ENCODE measurements around the gene RAB31. TPM values are rescaled to one million over a fixed set of nuclear protein-coding genes. Genes with fewer than 3 reads are reported as not detected.

The RAB31 gene
- total and polyA plus RNA-seq, 2 of the 13 experiments (the other 11 are each of a cell fraction or from before 2014, with no cell fraction given): 1.1 to 1.7 TPM

DNA sequence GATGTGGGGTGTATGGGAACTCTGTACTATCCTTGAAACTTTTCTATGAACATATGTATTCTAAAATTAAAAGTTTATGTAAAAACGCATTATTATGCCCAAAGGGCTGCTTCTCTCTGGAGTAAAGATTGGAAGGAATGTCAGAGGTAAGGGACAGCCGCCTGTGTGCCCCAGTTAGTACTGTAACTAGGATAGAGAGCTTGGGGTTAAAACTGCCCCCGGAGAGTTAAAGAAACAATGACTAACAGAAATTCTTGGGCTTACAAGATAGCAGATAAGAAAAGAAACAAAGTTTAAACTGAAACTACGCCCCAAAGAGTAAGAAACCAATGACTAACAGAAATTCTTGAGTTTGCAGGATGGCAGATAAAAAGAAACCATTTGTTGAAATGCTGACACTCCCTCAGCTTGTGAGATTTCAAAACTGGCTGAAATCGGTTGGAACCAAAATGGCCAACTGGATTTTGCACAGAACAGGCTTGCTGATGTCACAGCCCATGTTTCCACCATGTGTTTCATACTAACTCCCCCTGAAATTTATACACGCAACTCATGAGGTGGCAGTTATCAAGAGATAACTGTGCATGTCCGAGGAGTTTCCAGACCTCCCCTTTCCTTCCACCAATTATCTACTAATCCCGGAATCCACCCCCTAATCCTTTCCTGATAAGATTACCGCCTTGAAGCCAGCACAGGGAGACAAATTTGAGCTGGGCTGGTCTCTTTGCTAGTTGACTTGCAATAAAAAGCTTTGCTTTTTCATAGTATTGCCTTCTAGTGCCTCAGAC, 169.0 kb downstream of the RAB31 start (continued):
- TF ChIP-seq, protein P1, sequence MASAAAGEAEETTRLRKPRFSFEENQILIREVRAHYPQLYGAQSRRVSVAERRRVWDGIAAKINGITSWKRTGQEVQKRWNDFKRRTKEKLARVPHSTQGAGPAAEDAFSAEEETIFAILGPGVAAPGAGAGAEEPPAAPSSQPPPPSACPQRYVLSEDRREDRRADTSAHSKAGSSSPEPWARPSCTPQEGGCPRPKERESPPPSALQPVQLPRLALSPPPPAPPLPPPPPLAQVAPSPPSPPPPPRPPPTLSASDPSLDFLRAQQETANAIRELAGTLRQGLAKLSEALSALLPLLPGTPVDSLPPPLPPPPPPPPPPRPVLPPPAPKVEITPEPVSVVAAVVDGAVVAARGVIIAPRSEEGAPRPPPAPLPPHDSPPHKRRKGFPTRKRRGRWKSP (CRISPR knock-in tag; IDR thresholded peaks at IDR 0.05): no peak
- TF ChIP-seq PHF8 (CRISPR knock-in tag; IDR thresholded peaks at IDR 0.05) (no peak), CEBPG (CRISPR knock-in tag; IDR thresholded peaks at IDR 0.05) (0 out of 2 replicates have a peak, but pooled peaks have one; percentile 3), ZNF720 (CRISPR knock-in tag; IDR thresholded peaks at IDR 0.05) (no peak), SMARCC2 (IDR thresholded peaks at IDR 0.05) (no peak), ZNF496 (CRISPR knock-in tag; IDR thresholded peaks at IDR 0.05; ENCODE audit: insufficient replicate concordance) (no peak), RFX1 (IDR thresholded peaks at IDR 0.05) (no peak)

DNA sequence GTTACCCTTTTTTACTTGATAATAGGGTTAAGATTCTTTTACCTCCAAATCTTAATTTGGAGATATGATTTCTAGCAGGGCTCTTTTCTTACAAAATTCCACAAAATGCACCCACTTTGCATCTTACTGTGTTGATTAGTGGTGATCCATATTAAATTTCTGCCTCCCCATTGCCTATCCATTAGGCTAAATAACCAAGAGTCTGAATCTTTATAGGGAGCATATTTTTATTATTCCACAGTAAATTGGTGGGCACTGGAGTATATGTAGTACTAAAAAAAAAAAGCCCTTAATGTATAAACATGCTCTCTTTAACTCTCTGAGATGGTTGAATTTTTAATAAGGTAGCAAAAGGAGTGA, 169.5 kb downstream of the RAB31 start:
- DNase-seq (ENCODE audit: low spot score) (no peak), ATAC-seq (no peak), FAIRE-seq (no peak)
- H3K4me2 ChIP-seq (ENCODE audit: low read depth, low read length): peak overlapping the region; percentile 59
- BruUV-seq (replicated peaks): no TSS peak
- H3K36me3 ChIP-seq (replicated peaks in 1 of 2; ENCODE audit: control insufficient read depth in 1 of 2, insufficient read depth in 2 of 2, low read length in 2 of 2): no peaks in the 10 kb centered on the region
- peak overlapping the region in 1 of 3 experiments; percentile 30; a peak in 1 of 6 replicates for H3K4me3 ChIP-seq (replicated peaks in 1 of 3; ENCODE audit: insufficient read depth in 1 of 3, low read depth in 2 of 3, low read length in 3 of 3)
- in situ Hi-C loops (cut with HindIII; ENCODE audit: extremely low pct_ligation_motif_present, low pct_unique_long_range_greater_than_20kb) (no loop called here), intact Hi-C loops (cut with micrococcal nuclease; ENCODE audit: unreplicated experiment) (no loop called here)
- peaks cover 17% of the 10 kb centered on the region for H3K4me1 ChIP-seq (ENCODE audit: insufficient read depth, low read length)
- peak overlapping the region; percentile 96 for H2AFZ ChIP-seq (ENCODE audit: low read length)
- H3K79me2 ChIP-seq (ENCODE audit: insufficient read depth, low read length): no peaks in the 10 kb centered on the region
- no peaks in the 10 kb centered on the region; a peak in 1 of 5 replicates for H3K27me3 ChIP-seq (ENCODE audit: control insufficient read depth in 1 of 2, insufficient read depth in 2 of 2, low read length in 2 of 2)
- H3K27ac ChIP-seq (ENCODE audit: extremely low read length, insufficient read depth, low read length): no peak overlapping the region
- ChIA-PET POLR2A (interaction anchor here (1.3 kb wide), 2 partner anchors 36 to 71 kb away, joined by 3 to 7 read pairs; partner anchors contain the start of gene VAPA), CTCF (ENCODE audit: low intra/inter-chr PET ratio, low total read pairs) (no interaction called here)
- 0 out of 2 replicates have a peak overlapping the region, but pooled peaks have one; percentile 27 for H3K9ac ChIP-seq (ENCODE audit: insufficient read depth, low read depth, low read length)
- no peaks in the 10 kb centered on the region for H3K9me3 ChIP-seq (ENCODE audit: low read length)
- no peaks in the 10 kb centered on the region for H4K20me1 ChIP-seq (ENCODE audit: insufficient read depth, low read length)
- TF ChIP-seq ZNF530 (CRISPR knock-in tag; IDR thresholded peaks at IDR 0.05; ENCODE audit: low read depth): no peak
- no peak for TF ChIP-seq KLF13 (CRISPR knock-in tag; IDR thresholded peaks at IDR 0.05)
- TF ChIP-seq, protein P2, sequence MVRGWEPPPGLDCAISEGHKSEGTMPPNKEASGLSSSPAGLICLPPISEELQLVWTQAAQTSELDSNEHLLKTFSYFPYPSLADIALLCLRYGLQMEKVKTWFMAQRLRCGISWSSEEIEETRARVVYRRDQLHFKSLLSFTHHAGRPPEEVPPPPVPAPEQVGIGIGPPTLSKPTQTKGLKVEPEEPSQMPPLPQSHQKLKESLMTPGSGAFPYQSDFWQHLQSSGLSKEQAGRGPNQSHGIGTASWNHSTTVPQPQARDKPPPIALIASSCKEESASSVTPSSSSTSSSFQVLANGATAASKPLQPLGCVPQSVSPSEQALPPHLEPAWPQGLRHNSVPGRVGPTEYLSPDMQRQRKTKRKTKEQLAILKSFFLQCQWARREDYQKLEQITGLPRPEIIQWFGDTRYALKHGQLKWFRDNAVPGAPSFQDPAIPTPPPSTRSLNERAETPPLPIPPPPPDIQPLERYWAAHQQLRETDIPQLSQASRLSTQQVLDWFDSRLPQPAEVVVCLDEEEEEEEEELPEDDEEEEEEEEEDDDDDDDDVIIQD (CRISPR knock-in tag; IDR thresholded peaks at IDR 0.05; ENCODE audit: low read depth): no peak
- TF ChIP-seq, protein P3, sequence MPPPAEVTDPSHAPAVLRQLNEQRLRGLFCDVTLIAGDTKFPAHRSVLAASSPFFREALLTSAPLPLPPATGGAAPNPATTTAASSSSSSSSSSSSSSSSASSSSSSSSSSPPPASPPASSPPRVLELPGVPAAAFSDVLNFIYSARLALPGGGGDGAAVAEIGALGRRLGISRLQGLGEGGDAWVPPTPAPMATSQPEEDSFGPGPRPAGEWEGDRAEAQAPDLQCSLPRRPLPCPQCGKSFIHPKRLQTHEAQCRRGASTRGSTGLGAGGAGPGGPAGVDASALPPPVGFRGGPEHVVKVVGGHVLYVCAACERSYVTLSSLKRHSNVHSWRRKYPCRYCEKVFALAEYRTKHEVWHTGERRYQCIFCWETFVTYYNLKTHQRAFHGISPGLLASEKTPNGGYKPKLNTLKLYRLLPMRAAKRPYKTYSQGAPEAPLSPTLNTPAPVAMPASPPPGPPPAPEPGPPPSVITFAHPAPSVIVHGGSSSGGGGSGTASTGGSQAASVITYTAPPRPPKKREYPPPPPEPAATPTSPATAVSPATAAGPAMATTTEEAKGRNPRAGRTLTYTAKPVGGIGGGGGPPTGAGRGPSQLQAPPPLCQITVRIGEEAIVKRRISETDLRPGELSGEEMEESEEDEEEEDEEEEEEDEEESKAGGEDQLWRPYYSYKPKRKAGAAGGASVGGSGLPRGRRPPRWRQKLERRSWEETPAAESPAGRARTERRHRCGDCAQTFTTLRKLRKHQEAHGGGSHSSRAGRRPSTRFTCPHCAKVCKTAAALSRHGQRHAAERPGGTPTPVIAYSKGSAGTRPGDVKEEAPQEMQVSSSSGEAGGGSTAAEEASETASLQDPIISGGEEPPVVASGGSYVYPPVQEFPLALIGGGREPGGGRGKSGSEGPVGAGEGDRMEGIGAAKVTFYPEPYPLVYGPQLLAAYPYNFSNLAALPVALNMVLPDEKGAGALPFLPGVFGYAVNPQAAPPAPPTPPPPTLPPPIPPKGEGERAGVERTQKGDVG (CRISPR knock-in tag; IDR thresholded peaks at IDR 0.05; ENCODE audit: borderline replicate concordance): no peak
- TF ChIP-seq, protein P4, sequence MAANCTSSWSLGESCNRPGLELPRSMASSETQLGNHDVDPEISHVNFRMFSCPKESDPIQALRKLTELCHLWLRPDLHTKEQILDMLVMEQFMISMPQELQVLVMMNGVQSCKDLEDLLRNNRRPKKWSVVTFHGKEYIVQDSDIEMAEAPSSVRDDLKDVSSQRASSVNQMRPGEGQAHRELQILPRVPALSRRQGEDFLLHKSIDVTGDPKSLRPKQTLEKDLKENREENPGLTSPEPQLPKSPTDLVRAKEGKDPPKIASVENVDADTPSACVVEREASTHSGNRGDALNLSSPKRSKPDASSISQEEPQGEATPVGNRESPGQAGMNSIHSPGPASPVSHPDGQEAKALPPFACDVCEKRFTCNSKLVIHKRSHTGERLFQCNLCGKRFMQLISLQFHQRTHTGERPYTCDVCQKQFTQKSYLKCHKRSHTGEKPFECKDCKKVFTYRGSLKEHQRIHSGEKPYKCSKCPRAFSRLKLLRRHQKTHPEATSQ (CRISPR knock-in tag; IDR thresholded peaks at IDR 0.05; ENCODE audit: borderline replicate concordance): no peak
